ENCODE results near the gene MOK.
"Not testable (repeated sequence)": the region's sequence is repeated elsewhere in the genome, so short reads cannot be mapped to it uniquely, and the experiment has no call there.

Gene MOK

DNA sequence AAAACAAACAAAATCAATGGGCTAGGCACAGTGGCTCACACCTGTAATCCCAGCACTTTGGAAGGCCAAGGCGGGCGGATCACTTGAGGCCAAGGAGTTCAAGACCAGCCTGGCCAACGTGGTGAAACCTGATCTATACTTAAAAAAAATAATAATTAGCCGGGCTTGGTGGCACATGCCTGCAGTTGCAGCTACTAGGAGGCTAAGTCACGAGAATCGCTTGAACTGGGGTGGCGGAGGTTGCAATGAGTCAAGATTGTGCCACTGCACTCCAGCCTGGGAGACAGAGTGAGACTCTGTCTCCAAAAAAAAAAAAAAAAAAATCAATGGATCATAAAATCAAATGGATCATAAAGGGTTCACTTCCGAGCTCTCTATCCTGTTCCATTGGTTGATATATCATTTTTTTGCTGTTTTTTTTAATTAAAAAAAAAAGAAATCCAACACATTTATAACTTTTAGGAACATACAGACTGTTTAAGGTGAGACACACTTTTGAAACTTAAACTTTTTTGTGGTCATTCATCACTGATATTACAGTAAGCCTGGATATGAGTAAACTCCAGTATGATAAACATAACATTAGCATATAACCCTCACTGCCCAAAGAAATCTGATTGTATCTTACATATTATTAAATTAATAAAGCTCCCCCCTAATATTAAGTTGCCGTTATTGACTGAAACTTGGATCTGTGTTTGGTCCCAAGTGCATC lies 22.1 kb downstream of the MOK start:
- no peak for DNase-seq

DNA sequence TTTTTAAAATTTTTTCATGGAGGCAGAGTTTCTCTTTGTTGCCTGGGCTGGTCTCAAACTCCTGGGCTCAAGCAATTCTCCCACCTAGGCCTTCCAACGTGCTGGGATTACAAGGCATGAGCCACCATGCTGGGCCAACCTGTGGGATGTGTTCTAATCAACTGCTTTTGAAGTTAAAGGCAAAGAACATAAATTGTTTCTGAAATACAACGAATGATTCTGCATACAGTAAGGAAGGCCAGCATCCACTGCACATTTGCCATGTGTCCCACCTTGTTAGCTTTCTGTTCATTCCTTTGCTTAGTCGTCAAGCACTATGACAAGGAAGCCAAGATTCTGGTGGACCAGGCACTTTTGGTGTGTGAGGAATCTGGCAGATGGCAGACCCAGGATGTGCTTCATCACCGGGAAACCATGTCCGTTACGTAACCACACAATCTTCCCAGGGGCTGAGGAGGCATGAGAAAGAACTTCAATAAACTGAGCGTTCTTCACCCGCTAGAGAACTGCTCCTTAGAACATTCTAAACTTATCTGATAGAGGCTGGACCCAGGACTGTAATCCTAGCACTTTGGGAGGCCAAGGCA lies 24.5 kb downstream of the MOK start:
- DNase-seq, result no peak

DNA sequence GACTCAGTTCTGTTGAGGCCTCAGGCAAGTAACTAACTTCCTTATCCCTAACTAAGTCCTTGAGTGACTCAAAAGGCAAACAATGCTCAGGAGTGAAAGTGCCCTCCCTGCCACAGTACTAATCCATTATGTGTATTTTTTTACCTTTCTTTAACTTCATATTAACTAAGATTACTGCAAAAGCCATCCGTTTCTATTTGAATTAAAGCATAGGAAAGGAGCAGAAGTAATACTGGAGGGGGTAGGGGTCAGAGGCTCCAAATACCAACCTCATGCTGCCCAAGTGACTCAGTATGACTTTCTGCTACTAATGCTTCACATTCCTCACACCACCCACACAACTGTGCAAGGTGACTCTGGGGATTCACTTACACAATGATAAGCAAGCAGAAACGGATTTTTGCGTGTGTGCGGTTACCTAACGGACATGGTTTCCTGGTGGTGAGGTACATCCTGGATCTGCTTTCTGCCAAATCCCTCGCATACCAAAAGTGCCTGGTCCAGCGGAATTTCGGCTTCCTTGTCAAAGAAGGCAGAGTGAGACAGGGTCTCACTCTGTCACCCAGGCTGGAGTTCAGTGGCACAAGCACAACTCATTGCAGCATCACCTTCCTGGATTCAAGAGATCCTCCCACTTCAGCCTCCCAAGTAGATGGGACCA lies 25.1 kb downstream of the MOK start:
- no peak for DNase-seq

DNA sequence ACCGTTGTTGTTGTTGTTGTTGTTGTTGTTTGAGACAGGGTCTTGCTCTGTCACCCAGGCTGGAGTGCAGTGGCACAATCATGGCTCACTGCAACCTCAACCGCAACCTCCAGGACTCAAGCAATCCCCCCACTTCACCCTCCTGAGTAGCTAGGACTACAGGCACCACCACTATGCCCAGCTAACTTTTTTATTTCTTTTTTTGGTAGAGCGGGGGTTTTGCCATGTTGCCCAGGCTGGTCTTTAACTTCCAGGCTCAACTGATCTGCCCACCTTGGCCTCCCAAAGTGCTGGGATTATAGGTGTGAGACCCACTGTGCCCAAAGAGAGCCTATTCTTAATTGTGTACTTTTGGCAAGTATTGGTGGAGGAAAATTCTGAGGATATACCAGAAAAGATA lies 25.7 kb downstream of the MOK start:
- DNase-seq, result no peak

- DNase-seq, result no peak
Measured at GRCh38 chr14:102278631-102278935, 26.4 kb downstream of the MOK start.

- no peak for DNase-seq
Measured at GRCh38 chr14:102277874-102278630, 26.9 kb downstream of the MOK start.

DNA sequence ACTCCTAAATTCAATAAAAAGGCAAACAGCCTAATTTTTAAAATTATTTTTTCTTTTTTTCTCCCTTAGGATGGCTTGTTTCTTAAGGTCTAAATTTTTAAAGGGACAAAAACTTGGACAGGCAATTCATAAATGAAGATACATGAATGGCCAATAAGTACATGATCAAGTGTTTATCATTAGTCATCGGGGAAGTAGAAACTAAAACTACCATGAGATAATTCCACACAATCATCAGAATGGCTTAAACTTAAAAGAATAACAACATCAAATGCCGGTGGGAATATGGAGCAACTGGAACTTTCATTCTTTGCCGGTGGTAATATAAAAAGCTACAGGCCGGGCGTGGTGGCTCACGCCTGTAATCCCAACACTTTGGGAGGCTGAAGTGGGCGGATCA lies 29.1 kb downstream of the MOK start:
- DNase-seq, result no peak

- DNase-seq, result no peak
Measured at GRCh38 chr14:102272392-102272791, 32.6 kb downstream of the MOK start.

- no peak for DNase-seq
Measured at GRCh38 chr14:102264775-102265174, 40.2 kb downstream of the MOK start.

DNA sequence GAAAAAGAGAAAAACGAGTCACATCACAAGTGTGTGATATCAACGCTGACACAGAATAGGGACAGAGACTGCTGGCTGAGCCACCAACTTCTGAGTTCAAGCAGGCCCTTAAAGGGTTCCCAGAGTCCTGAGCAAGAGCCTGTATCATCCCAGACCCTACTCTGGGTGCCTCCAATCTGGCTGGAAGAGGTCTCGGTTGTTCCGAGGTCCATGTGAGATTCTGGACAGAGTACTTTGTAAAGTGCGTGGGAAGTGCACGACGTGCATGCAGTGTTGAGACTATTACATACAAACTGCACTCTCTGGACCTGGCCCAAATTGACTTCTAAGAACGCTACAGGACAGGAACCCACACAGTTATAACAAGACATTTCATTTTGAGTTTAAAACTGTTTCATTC lies 40.6 kb downstream of the MOK start:
- no peak for DNase-seq

GRCh38 chr14:102262929-102263462 lies 42.0 kb downstream of the MOK start:
- DNase-seq, result no peak

DNA sequence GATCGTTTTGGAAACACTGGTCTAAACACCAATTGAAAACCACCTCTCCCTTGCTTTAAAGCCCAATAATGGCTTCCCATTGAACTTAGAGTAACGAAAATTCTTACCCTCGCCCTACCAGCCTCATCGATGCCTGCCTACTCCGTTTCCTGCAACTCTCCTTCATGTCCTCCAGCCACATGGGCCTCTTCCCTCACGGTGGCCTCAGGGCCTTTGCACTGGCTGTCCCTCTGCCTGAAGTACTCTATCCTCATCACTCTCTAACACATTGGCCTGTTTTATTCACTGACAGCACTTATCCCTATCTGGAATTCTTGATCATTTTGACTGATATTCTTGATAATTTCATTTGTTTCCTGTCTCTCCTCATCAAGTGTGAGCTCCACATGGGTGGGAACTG lies 46.8 kb downstream of the MOK start:
- DNase-seq, result no peak

DNA sequence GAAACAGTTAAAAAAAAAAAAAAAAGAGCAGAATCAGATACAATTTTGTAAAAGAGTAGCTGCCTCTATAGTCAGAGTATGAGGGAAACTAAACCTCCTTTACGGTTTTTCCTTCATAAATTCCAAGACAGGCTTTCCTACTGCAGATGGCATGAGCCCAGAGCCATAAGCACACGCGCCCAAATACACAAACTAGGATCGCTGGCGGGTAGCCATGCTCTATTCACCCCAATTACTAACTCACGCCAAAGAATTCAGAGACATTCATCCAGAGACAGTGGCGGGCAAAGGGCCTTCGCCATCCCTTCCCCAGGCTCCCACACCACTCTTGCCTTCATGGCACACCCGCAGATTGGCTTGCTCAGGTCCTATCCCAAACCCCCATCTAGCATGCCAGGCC lies 48.2 kb downstream of the MOK start:
- DNase-seq, result no peak

DNA sequence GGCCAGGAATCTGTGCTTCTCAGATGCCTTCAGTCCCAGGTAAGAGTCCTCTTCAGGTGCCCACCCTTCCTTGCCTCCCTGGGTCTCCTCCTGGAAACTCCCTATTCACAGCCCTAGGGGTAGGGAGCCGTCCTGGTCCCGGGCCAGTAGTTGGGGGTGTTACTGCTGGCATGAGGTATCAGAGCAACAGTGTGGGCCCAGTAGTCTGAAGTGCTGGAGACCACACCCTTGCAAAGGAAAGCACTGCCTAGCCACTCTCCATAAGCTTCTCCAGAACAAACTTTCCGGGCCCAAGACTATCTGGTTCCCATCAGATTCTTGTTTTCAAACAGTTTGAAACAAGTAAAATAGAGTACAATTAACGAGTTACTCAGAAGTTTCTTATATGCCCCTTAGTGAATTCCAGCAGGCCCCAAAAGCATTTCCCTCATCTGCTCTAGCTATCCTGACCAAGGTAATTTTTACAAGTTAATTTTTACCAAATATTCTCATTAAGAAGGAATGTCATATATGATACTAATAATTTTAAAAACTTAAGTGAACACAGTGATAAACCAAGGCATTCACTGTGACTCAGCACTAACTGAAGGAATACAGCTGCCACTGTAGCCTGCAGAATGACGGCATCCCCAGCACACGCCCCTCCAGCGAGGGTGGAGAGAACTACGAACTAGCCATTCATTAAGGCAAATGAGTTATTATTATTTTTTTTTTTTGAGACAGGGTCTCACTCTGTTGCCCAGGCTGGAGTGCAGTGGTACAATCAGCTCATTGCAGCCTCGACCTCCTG lies 49.4 kb downstream of the MOK start:
- DNase-seq, result no peak

- DNase-seq, result no peak
Measured at GRCh38 chr14:102252834-102253801, 51.8 kb downstream of the MOK start.

DNA sequence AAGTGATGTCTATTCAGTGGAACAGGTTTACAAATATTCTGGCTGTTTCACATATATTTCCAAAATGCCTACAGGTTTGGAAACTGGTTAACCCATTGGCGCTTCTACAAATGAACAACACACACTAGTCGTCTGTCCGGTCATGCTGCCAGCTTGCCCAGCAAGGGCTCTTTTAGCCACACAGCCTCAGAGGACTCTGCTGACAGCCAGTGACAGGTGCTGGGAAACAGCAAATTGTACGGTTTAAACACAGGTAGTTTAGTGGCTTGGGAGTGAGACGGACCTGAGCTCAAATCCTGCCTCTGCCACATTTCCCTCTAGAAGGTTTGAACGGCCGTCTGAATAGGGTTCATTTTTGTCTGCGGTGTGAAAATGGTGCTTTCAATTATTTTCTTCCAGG lies 53.8 kb downstream of the MOK start:
- no peak for DNase-seq

DNA sequence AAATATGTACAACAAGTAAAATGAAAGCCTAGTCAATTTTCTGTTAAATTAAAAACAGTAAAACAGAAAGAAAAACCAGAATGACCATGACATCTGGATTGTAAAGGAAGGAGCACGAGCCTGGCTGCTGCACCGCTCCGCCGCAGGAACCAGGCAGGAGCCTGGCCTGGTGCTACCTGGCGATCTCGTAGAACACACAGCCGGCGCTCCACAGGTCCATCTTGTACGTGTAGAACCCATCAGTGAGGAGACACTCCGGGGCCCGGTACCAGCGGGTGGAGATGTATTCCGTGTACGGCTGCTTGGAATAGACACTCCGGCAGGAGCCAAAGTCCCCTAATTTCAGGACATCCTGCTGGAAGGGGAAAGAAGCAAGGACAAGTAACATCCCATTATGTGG lies 54.3 kb downstream of the MOK start:
- no peak for DNase-seq

DNA sequence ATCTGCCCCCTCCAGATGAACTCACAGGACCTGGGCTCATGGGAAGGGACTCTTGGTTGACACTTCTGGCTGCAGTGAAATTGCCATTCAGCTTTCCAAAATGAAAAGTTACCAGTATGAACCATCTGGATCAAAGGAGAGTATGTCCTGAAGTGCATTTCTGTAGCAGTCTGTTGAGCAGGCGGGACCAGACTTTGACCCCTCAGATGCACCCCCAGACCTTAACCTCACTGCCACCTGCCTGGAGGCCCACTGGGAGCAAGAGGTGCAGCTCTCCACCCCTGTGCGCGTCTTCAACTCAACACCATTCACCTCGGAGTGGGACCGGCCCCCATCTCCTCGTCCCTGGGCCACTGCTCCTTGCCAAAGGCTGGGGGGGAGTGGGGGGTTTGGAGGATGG lies 55.0 kb downstream of the MOK start:
- no peak for DNase-seq

DNA sequence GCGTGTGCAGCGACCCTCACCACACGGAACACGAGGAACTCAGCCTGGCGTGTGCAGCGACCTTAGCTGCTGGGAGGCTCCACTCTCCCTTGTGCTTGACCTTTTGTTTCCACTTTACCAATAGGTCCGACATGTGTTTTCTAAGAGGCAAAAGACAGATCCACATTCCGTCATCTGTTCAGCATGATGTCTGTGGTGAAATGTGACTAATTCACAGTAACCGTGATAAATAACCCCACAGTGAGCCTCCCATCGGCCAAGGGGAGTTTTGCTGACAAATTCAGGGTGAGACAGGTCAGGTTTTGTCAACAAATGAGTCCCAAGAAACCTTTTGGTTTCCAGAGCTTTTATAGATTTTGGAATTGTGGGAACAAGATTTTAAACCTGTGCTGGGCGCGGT lies 55.9 kb downstream of the MOK start:
- DNase-seq, result no peak

DNA sequence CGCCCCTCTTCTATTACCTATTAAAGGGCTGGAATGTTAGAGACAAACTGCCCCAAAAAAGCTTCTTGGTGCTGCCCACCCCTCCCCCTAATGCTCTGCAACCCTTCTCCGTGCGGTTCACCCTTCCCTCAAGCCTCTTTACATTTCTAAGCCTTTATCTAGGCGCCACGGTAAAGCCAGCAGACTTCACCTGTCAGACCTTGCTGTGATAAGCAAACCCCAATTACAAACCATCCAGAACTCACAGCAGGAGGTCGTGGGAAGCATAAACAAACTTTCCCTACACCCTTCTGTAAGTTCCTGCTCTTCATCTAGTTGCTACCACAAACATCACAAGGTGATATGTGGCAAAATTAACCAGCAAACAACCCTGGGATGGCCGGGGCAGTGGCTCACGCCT lies 56.8 kb downstream of the MOK start:
- no peak for DNase-seq

DNA sequence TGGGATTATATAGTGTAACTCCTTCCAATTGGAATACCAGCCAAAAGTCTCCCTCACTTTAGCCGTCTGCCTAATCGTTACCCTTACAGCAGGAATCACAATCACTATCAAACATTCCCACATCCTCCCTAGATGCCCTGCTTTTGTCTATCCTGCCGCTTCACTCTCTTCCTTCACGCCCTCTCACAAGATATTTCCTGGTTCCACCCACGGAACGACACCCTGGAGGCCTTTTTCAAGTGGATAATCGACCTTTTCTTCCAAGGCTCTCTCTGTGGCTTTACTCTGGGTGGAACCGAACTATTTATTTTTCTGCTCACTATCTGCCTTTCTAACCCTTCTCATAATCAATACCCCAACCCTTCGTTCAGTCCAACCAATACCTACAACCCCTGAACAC lies 58.9 kb downstream of the MOK start:
- no peak for DNase-seq

DNA sequence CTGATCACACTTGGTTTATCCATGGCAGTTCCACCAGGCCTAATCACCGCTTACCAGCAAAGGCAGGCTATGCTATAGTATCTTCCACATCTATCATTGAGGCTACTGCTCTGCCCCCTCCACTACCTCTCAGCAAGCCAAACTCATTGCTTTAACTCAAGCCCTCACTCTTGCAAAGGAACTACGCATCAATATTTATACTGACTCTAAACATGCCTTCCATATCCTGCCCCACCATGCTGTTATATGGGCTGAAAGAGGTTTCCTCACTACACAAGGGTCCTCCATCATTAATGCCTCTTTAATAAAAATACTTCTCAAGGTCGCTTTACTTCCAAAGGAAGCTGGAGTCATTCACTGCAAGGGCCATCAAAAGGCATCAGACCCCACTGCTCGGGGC lies 61.2 kb downstream of the MOK start:
- DNase-seq, result not testable (repeated sequence)
